Uterus (tissue), 4 donors: Measurements from ENCODE around the gene KRTAP1-3. TPM values are rescaled to one million over a fixed set of nuclear protein-coding genes. Genes with fewer than 3 reads are reported as not detected.

Experiments
- DNase-seq, 2 donors: peaks; one replicate each; pipeline ENCODE4 v3.0.0-alpha.2; 2019 to 2020
- H3K27ac ChIP-seq, 2 donors: fragments of 200-600 bp; sonication (generic); 1 replicate in 1 of 2; 2 replicates in 1 of 2; pipeline ENCODE4 v1.5.1; 2016 to 2018
- H3K27me3 ChIP-seq, 2 donors: fragments of 200-600 bp; sonication (generic); one replicate each; pipeline ENCODE4 v1.5.1; 2018 to 2019; ENCODE audit warnings: control low read depth in 1 of 2
- H3K36me3 ChIP-seq, 2 donors: fragments of 200-600 bp; sonication (generic); one replicate each; pipeline ENCODE4 v1.5.1; 2019; ENCODE audit warnings: control low read depth in 1 of 2
- H3K4me1 ChIP-seq, 2 donors: fragments of 200-600 bp; sonication (generic); one replicate each; pipeline ENCODE4 v1.5.1; 2018 to 2019; ENCODE audit warnings: control low read depth in 1 of 2
- H3K4me3 ChIP-seq, 2 donors: fragments of 200-600 bp; sonication (generic); 1 replicate in 1 of 2; 2 replicates in 1 of 2; pipeline ENCODE4 v1.5.1; 2018 to 2019; ENCODE audit warnings: mild to moderate bottlenecking in 1 of 2
- H3K9me3 ChIP-seq, 2 donors: fragments of 200-600 bp; sonication (generic); one replicate each; pipeline ENCODE4 v1.5.1; 2019; ENCODE audit warnings: control low read depth in 1 of 2
- POLR2A ChIP-seq, 2 donors: fragments of 450-650 bp; IDR thresholded peaks; one replicate each; pipeline ENCODE4 v1.6.1; 2016; ENCODE audit warnings: antibody characterized with exemption in 2 of 2, mild to moderate bottlenecking in 1 of 2, moderate library complexity in 1 of 2
- intact Hi-C: fragments of 100-400 bp; cut with DNase I; formaldehyde crosslinking; loops from one replicate; pipeline ENCODE4 v1.15.1; 2023; ENCODE audit warnings: low total_unique reads
- total RNA-seq, 4 donors: library from RNA; depleted of rRNA in 3 of 4; stranded (reverse); fragments of >200 nt in 3 of 4; gene quantifications; one replicate each; pipeline versions ENCODE4 v1.1.0 to v1.2.4, GENCODE V29; 2014 to 2023
- TF ChIP-seq, protein P1 (sequence below), 4 experiments: fragments of 200-600 bp in 2 of 4; fragments of 450-650 bp in 2 of 4; sonication (generic) in 2 of 4; IDR thresholded peaks; one replicate each; pipeline ENCODE4 v1.5.1; 2016 to 2019; ENCODE audit warnings: antibody characterized with exemption in 4 of 4, mild to moderate bottlenecking in 2 of 4, moderate library complexity in 1 of 4
- donor health status: DM: yes; HTN: yes; CAD: no.

Gene KRTAP1-3
- total RNA-seq, 4 donors from 2014 or later: not detected

DNA sequence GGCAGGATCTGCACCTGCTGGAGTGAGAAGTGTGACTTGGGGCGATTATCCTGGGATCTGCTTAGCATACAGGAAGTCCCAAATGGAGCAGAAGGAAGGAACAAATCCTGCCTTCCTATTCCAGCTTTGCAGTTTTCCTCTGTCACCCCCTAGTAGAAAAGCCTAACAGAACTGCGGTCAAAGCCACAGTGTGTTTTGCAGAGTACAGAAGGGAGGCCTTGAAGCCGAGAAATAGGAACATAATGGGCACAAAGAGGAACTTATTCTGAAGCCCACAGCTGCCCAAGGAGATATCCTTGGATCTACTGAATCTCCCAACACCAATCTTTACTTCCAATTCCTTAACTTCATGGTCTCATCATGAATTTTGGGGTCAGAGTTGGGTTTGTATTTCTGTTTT is 16.1 kb downstream of the KRTAP1-3 start:
- no peak overlapping the region for H3K27ac ChIP-seq
- no peaks in the 10 kb centered on the region for H3K9me3 ChIP-seq
- H3K4me1 ChIP-seq: no peaks in the 10 kb centered on the region
- intact Hi-C loops: no loop called here
- no peaks in the 10 kb centered on the region for H3K27me3 ChIP-seq
- H3K36me3 ChIP-seq: no peaks in the 10 kb centered on the region
- DNase-seq: no peak
- TF ChIP-seq POLR2A (IDR thresholded peaks at IDR 0.05): no peak
- TF ChIP-seq, protein P1, sequence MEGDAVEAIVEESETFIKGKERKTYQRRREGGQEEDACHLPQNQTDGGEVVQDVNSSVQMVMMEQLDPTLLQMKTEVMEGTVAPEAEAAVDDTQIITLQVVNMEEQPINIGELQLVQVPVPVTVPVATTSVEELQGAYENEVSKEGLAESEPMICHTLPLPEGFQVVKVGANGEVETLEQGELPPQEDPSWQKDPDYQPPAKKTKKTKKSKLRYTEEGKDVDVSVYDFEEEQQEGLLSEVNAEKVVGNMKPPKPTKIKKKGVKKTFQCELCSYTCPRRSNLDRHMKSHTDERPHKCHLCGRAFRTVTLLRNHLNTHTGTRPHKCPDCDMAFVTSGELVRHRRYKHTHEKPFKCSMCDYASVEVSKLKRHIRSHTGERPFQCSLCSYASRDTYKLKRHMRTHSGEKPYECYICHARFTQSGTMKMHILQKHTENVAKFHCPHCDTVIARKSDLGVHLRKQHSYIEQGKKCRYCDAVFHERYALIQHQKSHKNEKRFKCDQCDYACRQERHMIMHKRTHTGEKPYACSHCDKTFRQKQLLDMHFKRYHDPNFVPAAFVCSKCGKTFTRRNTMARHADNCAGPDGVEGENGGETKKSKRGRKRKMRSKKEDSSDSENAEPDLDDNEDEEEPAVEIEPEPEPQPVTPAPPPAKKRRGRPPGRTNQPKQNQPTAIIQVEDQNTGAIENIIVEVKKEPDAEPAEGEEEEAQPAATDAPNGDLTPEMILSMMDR (IDR thresholded peaks at IDR 0.05): no peak
- H3K4me3 ChIP-seq: no peak overlapping the region

DNA sequence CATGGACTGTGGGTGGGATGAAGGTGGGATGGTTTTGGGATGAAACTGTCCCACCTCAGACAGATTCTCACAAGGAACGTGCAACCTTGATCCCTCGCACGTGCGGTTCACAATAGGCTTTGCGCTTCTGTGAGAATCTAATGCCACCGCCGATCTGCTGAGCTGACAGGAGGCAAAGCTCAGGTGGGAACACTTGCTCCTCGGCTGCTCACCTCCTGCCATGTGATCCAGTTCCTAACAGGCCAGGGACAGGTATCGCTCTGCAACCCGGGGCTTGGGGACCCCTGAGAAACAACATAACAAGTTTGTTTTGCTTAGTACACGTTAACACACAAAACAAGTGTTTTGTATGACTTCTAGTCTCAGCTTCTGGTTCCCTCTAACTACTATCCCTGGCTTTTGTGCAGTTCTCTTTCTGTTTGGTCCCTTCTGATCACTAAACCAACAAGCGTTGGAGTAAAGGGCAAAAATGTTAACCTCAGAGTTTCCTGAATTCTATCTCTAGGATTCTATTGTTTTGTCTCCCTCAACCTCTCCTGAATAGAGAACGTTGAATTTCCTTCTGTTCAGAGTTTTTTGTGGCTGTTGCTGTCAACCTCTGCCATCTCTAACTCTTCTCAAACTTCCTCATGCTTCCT is 18.0 kb downstream of the KRTAP1-3 start:
- TF ChIP-seq, protein P1 (IDR thresholded peaks at IDR 0.05): no peak
- TF ChIP-seq POLR2A (IDR thresholded peaks at IDR 0.05): no peak
- DNase-seq: no peak
- intact Hi-C loops: no loop called here
- Histone ChIP-seq H3K9me3 (no peaks in the 10 kb centered on the region), H3K36me3 (no peaks in the 10 kb centered on the region), H3K27me3 (no peaks in the 10 kb centered on the region), H3K4me3 (no peak overlapping the region), H3K4me1 (no peaks in the 10 kb centered on the region), H3K27ac (no peak overlapping the region)

DNA sequence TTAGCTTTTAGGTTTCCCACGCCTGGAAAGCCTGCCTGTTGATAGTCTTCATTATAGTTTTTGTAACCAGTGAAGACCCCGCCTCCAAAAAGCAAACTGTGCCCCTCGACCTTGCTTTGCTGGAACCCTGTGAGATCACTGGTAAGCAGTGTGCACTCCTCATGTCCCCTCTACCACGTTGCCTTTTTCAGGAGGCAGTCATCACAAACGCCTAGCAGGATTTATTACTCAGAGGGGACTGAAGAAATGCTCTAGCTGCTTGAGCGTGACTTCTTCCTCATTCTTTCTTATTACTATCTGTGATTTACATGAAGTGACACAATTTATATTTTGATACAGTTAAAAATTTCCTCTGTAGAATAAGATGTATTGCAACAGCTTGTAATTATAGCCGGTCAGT is 19.2 kb downstream of the KRTAP1-3 start:
- Histone ChIP-seq H3K27me3 (no peaks in the 10 kb centered on the region), H3K4me3 (no peak overlapping the region), H3K27ac (no peak overlapping the region), H3K4me1 (no peaks in the 10 kb centered on the region), H3K36me3 (no peaks in the 10 kb centered on the region), H3K9me3 (no peaks in the 10 kb centered on the region)
- DNase-seq: no peak
- intact Hi-C loops: no loop called here
- TF ChIP-seq, protein P1 (IDR thresholded peaks at IDR 0.05): no peak
- no peak for TF ChIP-seq POLR2A (IDR thresholded peaks at IDR 0.05)

DNA sequence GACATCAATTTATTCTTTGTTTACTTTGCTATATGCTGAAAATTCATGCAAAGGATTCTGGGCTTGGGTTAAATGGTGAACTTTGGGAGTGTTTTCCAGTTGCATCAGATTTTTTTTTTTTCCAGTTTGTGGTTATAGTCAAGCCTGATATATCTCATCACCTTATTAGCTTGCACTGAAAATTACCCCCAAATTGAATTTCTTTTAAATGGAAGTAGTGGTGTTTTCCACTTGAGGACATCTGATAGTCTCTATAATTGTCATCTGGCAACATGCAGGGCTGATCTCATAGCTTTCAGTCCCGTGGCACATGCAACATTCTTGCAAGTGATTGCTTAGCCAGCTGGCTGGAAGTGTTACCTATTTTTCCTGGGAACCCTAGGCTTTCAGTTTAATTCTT is 21.1 kb downstream of the KRTAP1-3 start:
- intact Hi-C loops: no loop called here
- TF ChIP-seq, protein P1 (IDR thresholded peaks at IDR 0.05): no peak
- TF ChIP-seq POLR2A (IDR thresholded peaks at IDR 0.05): no peak

DNA sequence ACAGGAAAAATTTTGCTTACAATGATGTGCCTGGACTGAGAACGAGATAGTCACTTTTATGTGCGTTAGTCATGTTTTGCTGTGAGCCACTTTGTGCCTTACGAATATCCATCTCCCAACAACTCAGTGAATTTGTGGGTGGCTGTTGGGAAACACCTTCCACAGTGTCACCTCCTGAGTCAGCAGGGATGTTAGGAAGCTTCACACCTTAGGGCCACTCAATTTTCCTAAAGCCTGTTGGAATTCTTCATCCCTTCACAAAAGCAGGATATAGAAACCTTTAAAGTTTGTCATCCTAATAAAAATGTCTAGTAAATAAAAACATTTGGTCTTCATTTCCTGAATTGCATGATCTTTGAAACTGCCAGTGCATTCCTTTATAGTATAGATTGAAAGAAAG is 21.5 kb downstream of the KRTAP1-3 start:
- intact Hi-C loops: no loop called here
- Histone ChIP-seq H3K27me3 (no peaks in the 10 kb centered on the region), H3K4me1 (no peaks in the 10 kb centered on the region), H3K36me3 (no peaks in the 10 kb centered on the region), H3K4me3 (no peak overlapping the region), H3K27ac (no peak overlapping the region), H3K9me3 (no peaks in the 10 kb centered on the region)
- no peak for TF ChIP-seq POLR2A (IDR thresholded peaks at IDR 0.05)
- TF ChIP-seq, protein P1 (IDR thresholded peaks at IDR 0.05): no peak
- DNase-seq: no peak

More for the DNA sequence above, 21.1 kb downstream of the KRTAP1-3 start:
- Histone ChIP-seq H3K9me3 (no peaks in the 10 kb centered on the region), H3K36me3 (no peaks in the 10 kb centered on the region), H3K27ac (no peak overlapping the region), H3K27me3 (no peaks in the 10 kb centered on the region), H3K4me1 (no peaks in the 10 kb centered on the region), H3K4me3 (no peak overlapping the region)
- DNase-seq: no peak
